HL-60 (cell line): Measurements from ENCODE around the gene DLX2.

Experiments
- GABPA ChIP-seq: IDR thresholded peaks from 2 replicates; pipeline ENCODE4 v1.6.1; 2012; ENCODE audit warnings: low read depth
- POLR2AphosphoS5 ChIP-seq: IDR thresholded peaks from 2 replicates; pipeline ENCODE4 v1.6.1; 2012; ENCODE audit warnings: low read depth
- TF ChIP-seq, protein P1 (sequence below): IDR thresholded peaks from one replicate; pipeline ENCODE4 v1.5.1; 2011; ENCODE audit warnings: low read length, control low read depth, inconsistent platforms; ENCODE audit not compliant: insufficient read depth
- TF ChIP-seq, protein P2 (sequence below): IDR thresholded peaks from 2 replicates; pipeline ENCODE4 v1.6.1; 2012; ENCODE audit warnings: low read depth; ENCODE audit not compliant: insufficient replicate concordance

DNA sequence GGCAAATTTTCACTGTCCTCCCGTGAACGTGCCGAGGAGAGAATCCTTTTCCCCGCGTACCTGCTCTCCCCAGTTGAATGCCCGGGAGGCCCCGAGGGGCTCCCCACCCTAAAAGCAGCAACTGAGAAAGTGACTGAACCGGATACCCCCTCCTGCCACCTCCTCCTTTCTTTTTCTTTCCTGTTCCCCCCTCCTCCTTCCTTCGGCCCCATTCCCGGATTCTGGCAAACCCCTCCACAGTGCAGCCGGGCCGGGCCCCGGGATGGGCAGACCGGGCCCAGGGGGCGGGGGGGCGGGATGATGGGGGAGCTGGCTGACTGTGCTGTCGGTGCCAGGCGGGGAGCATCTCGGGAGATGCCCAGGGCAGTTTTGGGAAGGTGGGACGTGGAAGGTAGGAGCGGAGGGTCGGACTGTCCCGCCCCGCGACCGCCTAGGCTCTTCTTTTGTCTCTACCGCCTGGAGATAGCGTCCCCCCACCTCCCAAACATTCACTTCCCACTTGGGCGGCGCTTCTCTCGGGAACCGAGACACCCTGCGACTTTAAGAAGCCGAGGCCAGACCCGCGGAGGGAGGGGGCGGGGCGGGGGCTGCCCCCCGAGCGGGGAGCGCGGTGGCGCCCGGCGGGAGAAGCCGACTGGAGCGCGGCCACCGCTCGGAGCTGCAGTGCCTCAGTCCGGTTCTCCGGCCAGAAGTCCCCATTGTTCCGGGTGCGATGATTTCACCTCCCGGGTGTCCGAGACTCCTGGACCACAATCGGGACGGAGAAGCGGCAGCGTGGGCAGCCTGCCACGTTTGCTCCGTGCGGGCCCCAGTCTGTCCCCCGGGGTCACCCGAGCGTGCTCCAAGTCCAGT is 8.2 kb downstream of the DLX2 start:
- TF ChIP-seq, protein P1, sequence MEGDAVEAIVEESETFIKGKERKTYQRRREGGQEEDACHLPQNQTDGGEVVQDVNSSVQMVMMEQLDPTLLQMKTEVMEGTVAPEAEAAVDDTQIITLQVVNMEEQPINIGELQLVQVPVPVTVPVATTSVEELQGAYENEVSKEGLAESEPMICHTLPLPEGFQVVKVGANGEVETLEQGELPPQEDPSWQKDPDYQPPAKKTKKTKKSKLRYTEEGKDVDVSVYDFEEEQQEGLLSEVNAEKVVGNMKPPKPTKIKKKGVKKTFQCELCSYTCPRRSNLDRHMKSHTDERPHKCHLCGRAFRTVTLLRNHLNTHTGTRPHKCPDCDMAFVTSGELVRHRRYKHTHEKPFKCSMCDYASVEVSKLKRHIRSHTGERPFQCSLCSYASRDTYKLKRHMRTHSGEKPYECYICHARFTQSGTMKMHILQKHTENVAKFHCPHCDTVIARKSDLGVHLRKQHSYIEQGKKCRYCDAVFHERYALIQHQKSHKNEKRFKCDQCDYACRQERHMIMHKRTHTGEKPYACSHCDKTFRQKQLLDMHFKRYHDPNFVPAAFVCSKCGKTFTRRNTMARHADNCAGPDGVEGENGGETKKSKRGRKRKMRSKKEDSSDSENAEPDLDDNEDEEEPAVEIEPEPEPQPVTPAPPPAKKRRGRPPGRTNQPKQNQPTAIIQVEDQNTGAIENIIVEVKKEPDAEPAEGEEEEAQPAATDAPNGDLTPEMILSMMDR = no peak
- TF ChIP-seq GABPA (no peak), POLR2AphosphoS5 (no peak)
- TF ChIP-seq, protein P2, sequence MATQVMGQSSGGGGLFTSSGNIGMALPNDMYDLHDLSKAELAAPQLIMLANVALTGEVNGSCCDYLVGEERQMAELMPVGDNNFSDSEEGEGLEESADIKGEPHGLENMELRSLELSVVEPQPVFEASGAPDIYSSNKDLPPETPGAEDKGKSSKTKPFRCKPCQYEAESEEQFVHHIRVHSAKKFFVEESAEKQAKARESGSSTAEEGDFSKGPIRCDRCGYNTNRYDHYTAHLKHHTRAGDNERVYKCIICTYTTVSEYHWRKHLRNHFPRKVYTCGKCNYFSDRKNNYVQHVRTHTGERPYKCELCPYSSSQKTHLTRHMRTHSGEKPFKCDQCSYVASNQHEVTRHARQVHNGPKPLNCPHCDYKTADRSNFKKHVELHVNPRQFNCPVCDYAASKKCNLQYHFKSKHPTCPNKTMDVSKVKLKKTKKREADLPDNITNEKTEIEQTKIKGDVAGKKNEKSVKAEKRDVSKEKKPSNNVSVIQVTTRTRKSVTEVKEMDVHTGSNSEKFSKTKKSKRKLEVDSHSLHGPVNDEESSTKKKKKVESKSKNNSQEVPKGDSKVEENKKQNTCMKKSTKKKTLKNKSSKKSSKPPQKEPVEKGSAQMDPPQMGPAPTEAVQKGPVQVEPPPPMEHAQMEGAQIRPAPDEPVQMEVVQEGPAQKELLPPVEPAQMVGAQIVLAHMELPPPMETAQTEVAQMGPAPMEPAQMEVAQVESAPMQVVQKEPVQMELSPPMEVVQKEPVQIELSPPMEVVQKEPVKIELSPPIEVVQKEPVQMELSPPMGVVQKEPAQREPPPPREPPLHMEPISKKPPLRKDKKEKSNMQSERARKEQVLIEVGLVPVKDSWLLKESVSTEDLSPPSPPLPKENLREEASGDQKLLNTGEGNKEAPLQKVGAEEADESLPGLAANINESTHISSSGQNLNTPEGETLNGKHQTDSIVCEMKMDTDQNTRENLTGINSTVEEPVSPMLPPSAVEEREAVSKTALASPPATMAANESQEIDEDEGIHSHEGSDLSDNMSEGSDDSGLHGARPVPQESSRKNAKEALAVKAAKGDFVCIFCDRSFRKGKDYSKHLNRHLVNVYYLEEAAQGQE = no peak
